HG02763 (cell line): ENCODE data around the gene TUNAR.

Experiments used
- ATAC-seq: cut with Tn5 transposase; IDR thresholded peaks from one replicate; pipeline ENCODE4 v1.9.1; 2021; ENCODE audit warnings: mild to moderate bottlenecking, moderate library complexity; ENCODE audit not compliant: unreplicated experiment

Gene TUNAR

GRCh38 chr14:95876761-95877538 is at the start of gene TUNAR:
Gene TUNAR, plus strand, starts transcription at chr14:95876832.
- no peak for ATAC-seq

GRCh38 chr14:95828649-95829265 is 47.9 kb upstream of the TUNAR start:
- ATAC-seq, result no peak

GRCh38 chr14:95829321-95829720 is 47.3 kb upstream of the TUNAR start:
- ATAC-seq, result no peak

- no peak for ATAC-seq
Measured at GRCh38 chr14:95830386-95830785, 46.2 kb upstream of the TUNAR start.

- ATAC-seq, result no peak
Measured at GRCh38 chr14:95831041-95831440, 45.6 kb upstream of the TUNAR start.

GRCh38 chr14:95831468-95831867 is 45.2 kb upstream of the TUNAR start:
- no peak for ATAC-seq

- no peak for ATAC-seq
Measured at GRCh38 chr14:95832012-95832411, 44.6 kb upstream of the TUNAR start.

- no peak for ATAC-seq
Measured at GRCh38 chr14:95833429-95833828, 43.2 kb upstream of the TUNAR start.

- no peak for ATAC-seq
Measured at GRCh38 chr14:95834496-95834895, 42.1 kb upstream of the TUNAR start.

GRCh38 chr14:95835121-95835730 is 41.4 kb upstream of the TUNAR start:
- no peak for ATAC-seq

GRCh38 chr14:95838862-95839261 is 37.8 kb upstream of the TUNAR start:
- ATAC-seq, result no peak

- ATAC-seq, result no peak
Measured at GRCh38 chr14:95840094-95840700, 36.4 kb upstream of the TUNAR start.

GRCh38 chr14:95841668-95842067 is 35.0 kb upstream of the TUNAR start:
- ATAC-seq, result no peak

- no peak for ATAC-seq
Measured at GRCh38 chr14:95849761-95850160, 26.9 kb upstream of the TUNAR start.

GRCh38 chr14:95850429-95850828 is 26.2 kb upstream of the TUNAR start:
- no peak for ATAC-seq

GRCh38 chr14:95855606-95856005 is 21.0 kb upstream of the TUNAR start:
- no peak for ATAC-seq

- no peak for ATAC-seq
Measured at GRCh38 chr14:95857275-95857674, 19.4 kb upstream of the TUNAR start.

- ATAC-seq, result no peak
Measured at GRCh38 chr14:95858893-95859292, 17.7 kb upstream of the TUNAR start.

GRCh38 chr14:95862243-95862642 is 14.4 kb upstream of the TUNAR start:
- ATAC-seq, result no peak

GRCh38 chr14:95863295-95863694 is 13.3 kb upstream of the TUNAR start:
- ATAC-seq, result no peak

GRCh38 chr14:95869776-95870175 is 6.9 kb upstream of the TUNAR start:
- ATAC-seq, result no peak

- ATAC-seq, result no peak
Measured at GRCh38 chr14:95870772-95871171, 5.9 kb upstream of the TUNAR start.
